Upper lobe of left lung (tissue), 6 donors: ENCODE results near the gene VAT1L. TPM values are rescaled to one million over a fixed set of nuclear protein-coding genes. Genes with fewer than 3 reads are reported as not detected.

ENCODE experiments used
- ATAC-seq, 2 donors: fragments of 200-7000 bp; cut with Tn5 transposase; one replicate each; pipeline ENCODE4 v1.9.1; 2022; ENCODE audit warnings: mild to moderate bottlenecking in 2 of 2, moderate library complexity in 2 of 2; ENCODE audit not compliant: low FRiP score in 2 of 2
- DNase-seq, 2 donors: peaks; one replicate each; pipeline ENCODE4 v3.0.0-alpha.2; 2019 to 2020
- H3K27ac ChIP-seq, 4 donors: fragments of 200-600 bp; sonication (generic); one replicate each; pipeline ENCODE4 v1.5.1; 2016 to 2019
- H3K27me3 ChIP-seq, 4 donors: fragments of 200-600 bp; sonication (generic); one replicate each; pipeline ENCODE4 v1.5.1; 2017 to 2019
- H3K36me3 ChIP-seq, 4 donors: fragments of 200-600 bp; sonication (generic); one replicate each; pipeline ENCODE4 v1.5.1; 2016 to 2019
- H3K4me1 ChIP-seq, 4 donors: fragments of 200-600 bp; sonication (generic); one replicate each; pipeline ENCODE4 v1.5.1; 2018 to 2019
- H3K4me3 ChIP-seq, 4 donors: fragments of 200-600 bp; sonication (generic); one replicate each; pipeline ENCODE4 v1.5.1; 2017 to 2019; ENCODE audit warnings: mild to moderate bottlenecking in 2 of 4, moderate library complexity in 1 of 4
- H3K9me3 ChIP-seq, 4 donors: fragments of 200-600 bp; sonication (generic); one replicate each; pipeline ENCODE4 v1.5.1; 2018 to 2019
- EP300 ChIP-seq, 4 donors: sonication (generic); formaldehyde crosslinking; IDR thresholded peaks; one replicate each; pipeline ENCODE4 v1.5.1; 2017; ENCODE audit warnings: antibody characterized with exemption in 4 of 4, control low read depth in 2 of 4
- POLR2A ChIP-seq, 4 donors: fragments of 450-650 bp; IDR thresholded peaks; one replicate each; pipeline ENCODE4 v1.5.1; 2016 to 2017; ENCODE audit warnings: antibody characterized with exemption in 4 of 4, mild to moderate bottlenecking in 2 of 4
- POLR2AphosphoS5 ChIP-seq, 2 donors: sonication (generic); formaldehyde crosslinking; IDR thresholded peaks; one replicate each; pipeline ENCODE4 v1.5.1; 2017; ENCODE audit warnings: antibody characterized with exemption in 2 of 2
- WGBS, 2 donors: methylation state at CpG; one replicate each; pipeline ENCODE4 v1.1.5; 2017 to 2018; 5-methylcytosine and 5-hydroxymethylcytosine counted together
- total RNA-seq, 6 donors: library from RNA; depleted of rRNA in 4 of 6; stranded (reverse); fragments of >200 nt in 4 of 6; gene quantifications; one replicate each; pipeline versions ENCODE4 v1.1.0 to v1.2.1, GENCODE V29; 2016 to 2021
- TF ChIP-seq, protein P1 (sequence below), 6 experiments: fragments of 450-650 bp in 4 of 6; fragments of 200-600 bp in 2 of 6; sonication (generic) in 2 of 6; IDR thresholded peaks; one replicate each; pipeline ENCODE4 v1.5.1; 2016 to 2019; ENCODE audit warnings: antibody characterized with exemption in 6 of 6
- donor health status: DM: no; HTN: no; CAD: no; lungs with moderate emphysema.
- donor health status: DM: no; HTN: yes; CAD: no; lungs with severe emphysema.

The VAT1L gene
- total RNA-seq, 6 donors from 2014 or later, result under 0.01 to 0.59 (median 0.27) TPM; not detected in 2

DNA sequence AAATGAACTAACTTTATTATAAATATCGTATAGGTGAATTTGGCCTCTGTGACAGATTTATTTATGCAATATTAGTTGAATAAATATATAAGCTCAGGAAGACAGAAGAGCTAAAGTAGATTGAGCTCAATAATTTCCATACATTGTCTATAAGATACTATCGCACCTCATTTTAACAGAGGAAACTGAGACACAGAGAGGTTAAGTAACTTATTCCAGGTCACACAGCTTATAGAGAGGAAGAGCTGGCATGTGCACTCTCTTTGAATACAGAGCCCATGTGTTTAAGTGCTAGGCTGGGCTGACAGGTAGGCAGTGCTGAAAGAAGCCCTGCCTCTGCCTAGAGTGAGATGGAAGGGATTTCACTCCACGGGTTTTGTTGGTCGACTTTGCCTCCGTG lies 48.4 kb downstream of the VAT1L start:
- Histone ChIP-seq H3K4me3 (no peak overlapping the region), H3K9me3 (no peaks in the 10 kb centered on the region), H3K27me3 (no peaks in the 10 kb centered on the region), H3K27ac (no peak overlapping the region), H3K4me1 (no peaks in the 10 kb centered on the region), H3K36me3 (no peaks in the 10 kb centered on the region)
- no peak for TF ChIP-seq POLR2A (IDR thresholded peaks at IDR 0.05)
- TF ChIP-seq, protein P1, sequence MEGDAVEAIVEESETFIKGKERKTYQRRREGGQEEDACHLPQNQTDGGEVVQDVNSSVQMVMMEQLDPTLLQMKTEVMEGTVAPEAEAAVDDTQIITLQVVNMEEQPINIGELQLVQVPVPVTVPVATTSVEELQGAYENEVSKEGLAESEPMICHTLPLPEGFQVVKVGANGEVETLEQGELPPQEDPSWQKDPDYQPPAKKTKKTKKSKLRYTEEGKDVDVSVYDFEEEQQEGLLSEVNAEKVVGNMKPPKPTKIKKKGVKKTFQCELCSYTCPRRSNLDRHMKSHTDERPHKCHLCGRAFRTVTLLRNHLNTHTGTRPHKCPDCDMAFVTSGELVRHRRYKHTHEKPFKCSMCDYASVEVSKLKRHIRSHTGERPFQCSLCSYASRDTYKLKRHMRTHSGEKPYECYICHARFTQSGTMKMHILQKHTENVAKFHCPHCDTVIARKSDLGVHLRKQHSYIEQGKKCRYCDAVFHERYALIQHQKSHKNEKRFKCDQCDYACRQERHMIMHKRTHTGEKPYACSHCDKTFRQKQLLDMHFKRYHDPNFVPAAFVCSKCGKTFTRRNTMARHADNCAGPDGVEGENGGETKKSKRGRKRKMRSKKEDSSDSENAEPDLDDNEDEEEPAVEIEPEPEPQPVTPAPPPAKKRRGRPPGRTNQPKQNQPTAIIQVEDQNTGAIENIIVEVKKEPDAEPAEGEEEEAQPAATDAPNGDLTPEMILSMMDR (IDR thresholded peaks at IDR 0.05), result no peak
- TF ChIP-seq POLR2AphosphoS5 (IDR thresholded peaks at IDR 0.05), result no peak
- TF ChIP-seq EP300 (IDR thresholded peaks at IDR 0.05), result no peak
- 92 to 96% methylated on average over 5 of the region's 5 CpGs for WGBS, 2 donors
- ATAC-seq (no peak), DNase-seq (no peak)

DNA sequence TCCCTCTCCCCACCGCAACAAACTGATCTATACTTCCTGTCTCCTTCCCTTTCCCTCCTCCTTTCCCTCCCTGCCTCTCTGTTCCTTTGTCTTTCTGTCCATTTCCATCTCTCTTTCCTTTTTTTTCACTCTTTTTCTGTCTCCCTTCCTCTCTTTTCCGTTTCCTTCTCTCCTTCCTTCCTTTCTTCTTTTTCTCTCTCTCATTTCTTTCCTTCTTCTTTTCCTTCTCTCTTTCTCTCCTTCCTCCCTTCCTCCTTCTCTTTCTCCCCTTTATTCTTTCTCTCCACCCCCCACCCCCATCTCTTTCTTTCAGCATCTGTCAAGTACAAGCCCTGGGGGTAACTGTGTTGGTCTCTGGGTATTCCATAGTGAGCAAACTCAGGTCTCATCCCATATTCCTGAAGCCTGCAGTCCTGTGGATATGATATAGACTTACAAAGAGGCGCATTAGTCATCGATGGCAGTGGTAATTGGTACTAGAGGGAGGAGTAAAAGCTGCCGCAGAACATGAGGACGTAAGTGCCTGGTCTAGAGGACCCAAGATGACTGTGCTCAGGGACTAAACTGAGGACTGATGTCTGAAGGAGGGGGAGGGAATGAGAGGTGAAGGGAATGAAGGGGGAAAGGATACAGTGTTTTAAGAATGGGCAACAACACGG lies 50.4 kb downstream of the VAT1L start:
- DNase-seq, result no peak
- Histone ChIP-seq H3K4me1 (no peaks in the 10 kb centered on the region), H3K36me3 (no peaks in the 10 kb centered on the region), H3K4me3 (no peak overlapping the region), H3K27me3 (no peaks in the 10 kb centered on the region), H3K27ac (no peak overlapping the region), H3K9me3 (no peaks in the 10 kb centered on the region)
- TF ChIP-seq, protein P1 (IDR thresholded peaks at IDR 0.05), result no peak
- no peak for TF ChIP-seq POLR2AphosphoS5 (IDR thresholded peaks at IDR 0.05)
- no peak for TF ChIP-seq EP300 (IDR thresholded peaks at IDR 0.05)
- TF ChIP-seq POLR2A (IDR thresholded peaks at IDR 0.05), result no peak
- ATAC-seq, result no peak
- WGBS, 2 donors, result 80 to 86% methylated on average over 7 of the region's 7 CpGs

DNA sequence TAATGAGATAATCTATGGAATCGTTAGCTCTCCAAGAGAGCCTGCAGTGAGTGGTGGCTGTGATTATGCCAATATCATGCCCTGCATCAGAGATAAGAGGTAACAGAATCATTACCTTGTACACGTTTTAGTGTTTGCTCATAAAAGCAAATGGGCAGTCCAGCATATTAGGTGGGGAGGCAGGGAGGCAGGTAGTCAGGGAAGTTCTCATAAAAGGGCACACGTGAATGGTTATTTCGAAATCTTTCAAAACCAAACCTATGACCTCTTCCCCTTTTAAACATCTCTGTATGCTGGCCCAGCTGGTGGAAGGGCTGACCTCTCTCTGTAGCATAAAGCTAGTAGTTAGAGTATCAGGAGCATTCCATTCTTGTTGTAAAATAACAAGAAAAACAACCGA lies 51.7 kb downstream of the VAT1L start:
- no peaks in the 10 kb centered on the region for H3K4me1 ChIP-seq
- DNase-seq (no peak), ATAC-seq (no peak)
- H3K27me3 ChIP-seq, result no peaks in the 10 kb centered on the region
- 49 to 56% methylated on average over 5 of the region's 5 CpGs for WGBS, 2 donors
- no peak overlapping the region for H3K27ac ChIP-seq
- TF ChIP-seq, protein P1 (IDR thresholded peaks at IDR 0.05), result no peak
- TF ChIP-seq POLR2AphosphoS5 (IDR thresholded peaks at IDR 0.05), result no peak
- no peak for TF ChIP-seq POLR2A (IDR thresholded peaks at IDR 0.05)
- H3K4me3 ChIP-seq, result no peak overlapping the region
- H3K9me3 ChIP-seq, result no peaks in the 10 kb centered on the region
- H3K36me3 ChIP-seq, result no peaks in the 10 kb centered on the region

DNA sequence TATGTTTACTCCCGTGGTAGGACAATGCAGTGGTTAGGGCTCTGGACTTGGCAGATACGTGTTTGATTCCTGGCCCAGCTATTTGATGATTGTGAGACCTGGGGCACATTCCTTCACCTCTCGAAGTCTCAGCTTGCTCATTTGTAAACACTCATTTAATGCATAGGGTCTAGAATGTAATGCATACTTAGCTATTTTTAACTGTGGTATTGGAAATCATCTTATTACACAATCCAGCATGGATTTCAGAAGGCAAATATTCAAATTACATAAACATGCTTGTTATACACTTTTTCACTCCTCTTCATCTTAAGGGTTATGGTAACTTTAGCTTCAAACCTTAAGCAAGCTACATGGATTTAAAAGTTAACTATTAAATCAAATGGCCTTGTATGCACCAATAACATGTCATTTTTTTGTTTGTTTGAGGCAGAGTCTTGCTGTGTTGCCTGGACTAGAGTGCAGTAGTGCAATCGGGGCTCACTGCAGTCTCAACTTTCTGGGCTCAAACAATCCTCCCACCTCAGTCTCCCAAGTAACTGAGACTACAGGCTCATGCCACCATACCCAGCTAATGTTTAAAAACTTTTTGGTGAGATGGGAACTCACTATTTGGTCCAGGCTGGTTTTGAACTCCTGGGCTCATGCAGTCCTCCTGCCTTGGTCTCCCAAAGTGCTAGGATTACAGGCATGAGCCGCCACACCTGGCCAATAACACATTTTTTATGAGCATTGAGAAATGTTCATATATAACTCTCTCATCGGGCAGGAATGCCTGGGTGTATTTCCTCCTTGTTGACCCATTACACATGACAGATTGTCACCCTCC lies 52.5 kb downstream of the VAT1L start:
- ATAC-seq, result no peak

More for the DNA sequence above, 52.5 kb downstream of the VAT1L start:
- TF ChIP-seq POLR2A (IDR thresholded peaks at IDR 0.05) (no peak), EP300 (IDR thresholded peaks at IDR 0.05) (no peak), POLR2AphosphoS5 (IDR thresholded peaks at IDR 0.05) (no peak)
- TF ChIP-seq, protein P1 (IDR thresholded peaks at IDR 0.05), result no peak
- Histone ChIP-seq H3K4me3 (no peak overlapping the region), H3K9me3 (no peaks in the 10 kb centered on the region), H3K36me3 (no peaks in the 10 kb centered on the region), H3K27me3 (no peaks in the 10 kb centered on the region), H3K27ac (no peak overlapping the region), H3K4me1 (no peaks in the 10 kb centered on the region)
- DNase-seq, result no peak
- WGBS, 2 donors, result 52 to 61% methylated on average over 6 of the region's 6 CpGs
